SHP77 (cell line): Measurements from ENCODE around the gene PNMA1.
A peak's percentile ranks its signal among the peaks of the same experiment; 100 is the strongest.

ENCODE experiments used
- DNase-seq, 2 experiments: peaks; one replicate each; lab custom pipeline; 2025; lab: John Stamatoyannopoulos, UW

PNMA1 gene, protein sequence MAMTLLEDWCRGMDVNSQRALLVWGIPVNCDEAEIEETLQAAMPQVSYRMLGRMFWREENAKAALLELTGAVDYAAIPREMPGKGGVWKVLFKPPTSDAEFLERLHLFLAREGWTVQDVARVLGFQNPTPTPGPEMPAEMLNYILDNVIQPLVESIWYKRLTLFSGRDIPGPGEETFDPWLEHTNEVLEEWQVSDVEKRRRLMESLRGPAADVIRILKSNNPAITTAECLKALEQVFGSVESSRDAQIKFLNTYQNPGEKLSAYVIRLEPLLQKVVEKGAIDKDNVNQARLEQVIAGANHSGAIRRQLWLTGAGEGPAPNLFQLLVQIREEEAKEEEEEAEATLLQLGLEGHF

DNA sequence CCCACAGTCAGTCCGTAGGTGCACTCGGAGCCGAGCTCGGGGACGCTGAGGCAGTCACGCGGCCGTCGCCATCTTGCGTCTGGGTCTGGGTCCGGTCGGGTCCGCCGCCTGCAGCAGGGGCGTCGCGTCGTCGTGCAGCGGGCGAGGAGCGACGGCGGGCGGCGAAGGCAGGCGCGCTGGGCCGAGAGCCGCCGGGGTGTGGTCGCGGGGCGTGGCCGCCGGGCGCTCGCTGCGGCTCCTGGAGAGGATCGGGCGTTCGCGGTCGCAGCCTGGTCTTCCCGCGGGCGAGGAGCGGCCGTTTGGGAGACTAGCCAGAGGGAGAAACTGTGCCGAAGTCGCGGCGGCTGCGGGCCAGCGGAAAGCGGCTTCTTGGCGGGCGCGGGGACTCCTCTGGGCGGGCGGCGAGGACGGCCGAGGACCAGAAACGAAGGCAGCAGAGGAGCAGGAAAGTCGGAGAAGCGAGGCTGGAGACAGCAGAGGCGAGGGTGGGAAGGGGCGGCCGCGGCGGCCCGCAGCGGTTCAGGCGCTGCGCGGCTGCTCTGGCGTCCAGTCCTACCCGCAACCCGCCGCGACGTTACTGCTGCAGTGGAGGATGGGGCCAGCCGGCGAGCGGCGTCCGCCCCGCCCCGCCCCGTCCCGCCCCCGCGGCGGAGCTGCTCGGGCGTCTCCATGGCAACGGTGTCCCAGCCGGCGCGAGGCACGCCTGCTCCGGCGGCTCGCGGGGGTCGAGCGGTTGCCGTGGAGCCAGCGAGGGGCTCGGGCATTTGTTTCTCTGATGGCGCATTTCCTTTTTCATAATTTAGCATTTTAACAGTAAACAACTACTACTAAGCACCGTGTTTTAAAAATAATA lies at the start of gene PNMA1:
Gene PNMA1, minus strand, starts transcription at position 582 of the 853 bp plus-strand sequence. CDS start 745 bp downstream, outside the sequence.
- peak; percentile 61 to 85 for DNase-seq

DNA sequence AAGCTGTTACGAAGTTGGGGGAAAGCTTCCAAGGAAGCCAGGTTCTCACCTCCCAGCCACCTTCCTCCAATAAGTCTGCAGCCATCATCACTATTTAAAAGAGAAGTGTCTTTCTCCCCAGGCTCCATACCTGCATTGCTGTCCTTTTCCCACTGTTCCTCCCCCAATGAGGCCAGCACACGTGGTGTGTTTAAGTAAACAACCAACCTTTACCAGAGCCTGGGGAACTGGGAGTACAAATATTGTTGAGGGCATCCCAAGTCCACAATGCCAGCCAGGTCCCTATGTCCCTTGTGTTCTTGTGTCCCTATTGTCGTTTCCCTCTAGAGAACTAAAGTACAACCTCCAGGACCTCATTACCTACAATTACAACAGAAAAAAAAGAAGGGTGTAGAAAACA lies 49.2 kb upstream of the PNMA1 start:
- DNase-seq, result peak in 1 of 2 experiments; percentile 53

DNA sequence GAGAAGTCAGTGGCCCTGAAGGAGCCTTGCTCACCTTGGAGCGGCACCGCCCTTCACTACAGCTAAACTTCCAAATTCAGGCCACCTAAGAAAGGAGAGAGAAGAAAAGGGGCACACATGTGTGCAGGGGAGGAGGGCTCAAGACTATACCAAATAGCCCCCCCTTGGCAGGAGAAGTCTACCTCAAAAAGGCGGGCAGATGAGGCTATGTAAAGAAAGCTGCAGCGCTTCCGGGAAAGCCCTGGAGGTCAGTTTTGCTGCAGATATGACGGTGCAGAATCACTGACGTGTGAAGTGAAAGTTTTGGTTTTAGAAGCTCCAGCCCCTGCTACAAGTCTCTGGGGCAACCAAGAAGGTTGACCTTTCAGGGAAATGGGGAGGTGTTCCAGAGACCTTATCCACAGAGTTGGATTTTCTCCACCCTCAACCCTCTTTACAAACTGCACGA lies 48.2 kb upstream of the PNMA1 start:
- peak; percentile 51 to 66 for DNase-seq

DNA sequence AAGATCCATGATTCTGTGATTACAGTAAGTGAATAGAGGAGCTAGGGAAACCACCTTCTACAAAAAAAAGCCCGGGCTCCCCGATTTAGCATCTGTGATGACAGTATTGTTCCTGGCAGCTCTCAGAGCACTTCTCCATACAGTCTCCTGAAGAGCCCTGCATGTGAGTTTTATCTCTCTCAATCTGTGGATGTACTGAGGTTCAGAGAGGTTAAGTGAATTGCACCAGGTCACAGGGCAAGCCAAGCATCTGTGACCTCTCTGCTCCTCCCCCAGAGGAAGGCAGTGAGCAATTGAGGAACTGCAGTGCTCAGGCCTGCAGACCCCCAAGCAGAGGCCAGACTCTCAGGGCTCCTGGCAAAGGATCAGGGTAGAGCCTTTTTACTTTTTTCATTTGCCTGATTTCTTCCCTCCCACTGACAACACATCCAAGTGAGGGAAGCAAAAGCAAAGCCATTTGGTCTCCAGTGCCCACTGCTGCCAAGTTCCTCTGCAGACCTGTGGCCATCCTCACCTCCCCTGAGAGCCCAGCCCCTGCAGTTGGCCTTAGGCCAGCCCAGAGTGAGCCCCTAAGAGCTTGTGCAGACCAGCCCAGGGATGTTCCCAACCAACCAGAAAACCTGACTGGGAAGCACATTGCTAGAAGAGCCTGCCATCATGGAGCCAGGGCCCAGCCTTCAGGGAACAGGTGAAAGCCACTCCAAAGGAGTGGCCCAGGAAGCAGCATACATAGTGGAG lies 47.6 kb upstream of the PNMA1 start:
- DNase-seq, result peak in 1 of 2 experiments; percentile 51

DNA sequence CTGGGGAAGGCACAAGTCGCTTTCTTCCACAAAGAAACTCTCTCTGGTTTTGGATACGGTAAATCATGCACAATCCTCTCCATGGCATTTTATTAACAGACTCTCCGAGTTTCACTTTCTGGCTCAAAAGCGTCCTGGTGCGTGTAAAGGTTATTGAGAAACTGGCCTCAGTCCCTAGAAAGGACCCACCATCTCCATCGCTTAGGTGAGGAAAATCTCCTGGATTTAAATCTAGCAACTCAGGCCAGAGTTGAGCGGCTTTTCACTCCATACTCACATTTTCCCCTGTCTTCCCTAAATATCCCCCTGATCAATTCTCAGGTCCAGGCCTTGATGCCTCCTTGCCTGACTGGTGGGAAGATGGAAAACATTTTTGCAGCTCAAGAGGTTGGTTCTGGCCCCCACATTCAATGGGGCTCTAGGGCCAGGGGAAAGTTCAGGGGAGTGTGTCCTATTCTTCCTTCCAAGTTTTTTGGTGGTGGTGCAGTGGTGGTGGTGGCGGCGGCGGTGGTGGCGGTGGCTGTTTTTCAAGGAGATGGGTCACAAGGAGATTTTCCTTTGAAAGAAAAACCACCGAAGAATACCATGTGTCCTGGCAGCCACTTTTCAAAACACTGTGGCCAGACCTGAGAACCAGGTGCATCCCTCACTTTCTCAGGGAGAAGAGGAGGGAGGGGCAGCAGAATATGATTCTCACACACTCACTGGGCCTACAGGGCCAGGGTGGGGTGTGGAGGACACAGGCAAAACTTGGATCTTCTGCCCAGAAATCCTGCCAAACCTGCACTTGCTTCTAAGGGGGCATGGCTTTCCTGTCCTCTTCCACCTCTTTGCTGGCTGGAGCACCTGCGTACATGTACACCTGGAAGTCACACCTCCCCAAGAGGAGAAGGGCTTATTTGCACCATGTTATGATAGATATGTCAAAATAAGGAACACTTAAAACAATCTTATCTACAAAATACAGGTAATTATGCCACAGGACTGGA lies 46.7 kb upstream of the PNMA1 start:
- no peak for DNase-seq

DNA sequence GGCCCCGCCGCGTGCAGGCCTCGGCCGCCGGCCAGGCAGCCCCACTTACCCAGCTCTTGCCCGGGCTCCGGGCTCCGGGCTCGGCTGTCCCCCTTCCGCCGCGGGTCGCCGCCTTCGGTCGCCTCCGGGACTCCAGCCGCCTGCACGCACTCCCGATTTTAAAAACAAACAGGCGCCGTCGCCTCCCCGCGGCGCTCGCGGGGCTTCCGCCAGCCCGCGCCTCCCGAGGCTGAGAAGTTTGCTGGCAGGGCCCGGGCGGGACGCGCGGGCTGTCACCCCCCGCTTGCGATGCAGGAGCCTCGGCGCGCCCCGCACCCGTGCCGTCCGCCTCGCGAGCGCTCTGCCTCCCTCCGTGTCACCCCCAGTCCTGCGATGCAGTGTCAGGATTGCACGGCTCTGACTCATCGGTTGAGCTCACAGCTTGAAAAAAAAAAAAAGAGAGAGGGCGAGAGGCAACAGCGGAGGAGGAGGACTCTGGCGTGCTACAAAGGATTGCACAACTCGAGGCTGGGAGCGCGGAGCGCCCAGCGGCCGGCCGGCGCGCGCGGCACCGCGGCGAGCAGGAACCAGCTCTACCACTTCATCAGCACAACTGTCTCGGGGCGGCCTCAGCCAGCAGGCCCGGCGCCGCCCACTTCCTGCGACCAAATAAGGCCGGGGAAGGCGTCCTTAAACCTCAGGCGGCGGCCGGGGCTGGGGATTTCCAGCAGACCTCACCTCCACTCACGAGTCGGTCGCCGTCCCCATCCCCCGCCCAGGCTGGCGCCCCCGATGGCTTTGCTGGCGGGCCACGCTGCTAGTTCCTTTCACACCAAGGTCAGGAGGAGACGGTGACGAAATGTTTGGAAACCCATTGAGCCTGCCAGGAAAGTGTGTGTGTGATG lies 45.8 kb upstream of the PNMA1 start:
- DNase-seq, result peak; percentile 86 to 94

DNA sequence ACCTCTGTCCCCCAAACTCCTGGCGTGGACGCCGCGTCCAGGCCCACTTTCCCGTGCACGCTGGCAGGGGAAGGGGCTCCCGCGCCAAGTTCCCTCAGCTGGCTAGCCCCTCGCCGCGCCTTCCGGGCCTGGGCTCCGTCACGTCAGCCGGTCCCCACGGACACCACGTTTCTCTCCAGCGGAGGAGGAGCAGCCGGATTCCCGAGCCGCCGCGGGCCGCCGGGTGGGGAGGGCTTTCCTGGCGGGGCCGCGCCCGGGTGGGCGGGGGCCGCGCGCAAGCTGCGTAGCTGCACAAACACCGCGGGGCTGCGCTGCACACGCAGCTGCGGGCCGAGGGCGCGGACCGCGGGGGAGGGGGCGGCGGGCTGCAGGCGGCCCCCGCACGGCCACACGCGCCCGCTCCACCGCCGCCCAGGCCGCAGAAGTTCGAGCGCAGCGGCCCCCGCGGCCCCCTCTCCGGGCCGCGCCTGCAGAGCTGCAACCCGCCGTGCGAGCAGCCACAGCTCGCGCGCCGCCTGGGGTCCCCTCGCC lies 45.1 kb upstream of the PNMA1 start:
- DNase-seq, result peak in 1 of 2 experiments; percentile 24

DNA sequence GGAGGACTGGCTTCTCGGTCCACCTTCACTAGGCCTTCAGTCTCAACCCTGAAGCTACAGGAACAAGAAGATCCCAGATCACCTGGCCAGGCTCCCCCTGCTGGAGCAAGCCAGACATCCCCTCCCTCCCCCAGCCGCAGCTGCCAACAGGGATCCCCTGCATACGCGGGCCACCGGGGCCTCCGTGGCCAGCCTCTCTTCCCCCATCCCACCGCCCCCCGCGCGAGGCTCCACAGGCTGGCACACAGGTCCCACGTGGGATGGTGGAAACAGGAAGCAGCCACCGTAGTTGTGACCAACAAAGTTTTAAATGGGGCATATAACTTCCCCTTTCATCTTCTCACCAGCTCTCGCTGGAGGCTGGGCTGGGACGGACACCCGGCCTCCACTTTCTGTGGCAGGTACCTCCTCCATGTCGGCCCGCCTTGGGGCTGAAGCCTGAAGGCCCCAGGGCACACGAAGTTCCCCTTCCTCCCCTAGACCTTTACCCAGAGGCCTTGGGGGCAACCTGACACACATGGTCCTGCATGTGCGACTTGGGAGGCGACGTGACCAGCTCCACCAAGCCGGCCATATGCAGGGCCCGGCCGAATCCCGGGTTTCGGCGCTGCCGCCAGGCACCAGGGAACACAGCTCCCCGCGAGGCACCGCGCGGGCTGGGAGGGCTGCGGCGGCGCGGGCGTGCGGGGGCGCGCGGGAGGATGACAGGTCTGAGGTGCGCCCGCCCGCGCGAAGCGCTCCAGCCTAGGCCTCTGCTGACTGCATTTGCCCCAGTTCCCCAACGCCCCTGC lies 44.4 kb upstream of the PNMA1 start:
- DNase-seq, result peak; percentile 67 to 77

DNA sequence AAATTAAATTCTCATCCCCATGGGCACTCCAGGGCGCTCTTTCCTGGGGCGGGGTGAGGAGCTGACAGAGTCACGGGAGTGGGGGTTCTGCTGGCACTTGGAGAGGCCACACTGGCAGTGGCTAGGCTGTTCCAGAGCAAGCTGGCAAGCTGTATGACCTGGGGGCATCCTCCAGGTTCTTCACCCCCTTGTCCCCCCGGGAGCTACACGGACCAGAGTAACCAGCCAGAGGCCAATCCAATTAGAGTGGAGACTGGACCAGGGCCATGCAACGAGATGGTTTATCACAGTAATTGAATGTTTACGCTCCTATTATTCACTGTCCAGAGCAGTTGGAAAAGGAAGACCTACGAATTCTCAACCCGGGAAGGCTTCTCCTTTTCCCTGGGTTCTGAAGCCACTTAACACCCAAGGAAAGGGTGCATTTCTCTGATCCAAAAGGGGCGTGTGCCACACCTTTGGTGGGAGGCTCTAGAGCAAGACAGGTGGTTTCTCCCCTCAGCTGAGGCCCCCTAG lies 43.8 kb upstream of the PNMA1 start:
- DNase-seq, result no peak

DNA sequence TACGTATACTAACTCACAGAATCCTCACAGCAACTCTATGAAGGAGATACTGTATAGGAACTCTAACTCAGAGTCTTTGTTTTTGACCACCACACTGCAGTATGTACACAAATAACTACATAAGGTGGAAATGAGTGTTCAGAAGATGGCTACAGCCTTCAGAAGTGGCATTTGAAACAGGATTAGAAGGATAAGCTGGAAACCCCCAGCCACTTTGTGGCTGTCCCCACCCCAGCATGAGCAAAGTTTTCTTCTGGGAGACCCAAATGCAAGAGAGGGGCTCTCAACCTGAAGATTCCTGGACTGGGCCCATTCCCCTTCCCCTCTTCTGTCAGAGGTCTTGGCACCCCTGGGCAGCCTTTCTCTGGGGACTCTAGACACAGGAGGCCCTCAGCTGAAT lies 43.2 kb upstream of the PNMA1 start:
- DNase-seq, result no peak

DNA sequence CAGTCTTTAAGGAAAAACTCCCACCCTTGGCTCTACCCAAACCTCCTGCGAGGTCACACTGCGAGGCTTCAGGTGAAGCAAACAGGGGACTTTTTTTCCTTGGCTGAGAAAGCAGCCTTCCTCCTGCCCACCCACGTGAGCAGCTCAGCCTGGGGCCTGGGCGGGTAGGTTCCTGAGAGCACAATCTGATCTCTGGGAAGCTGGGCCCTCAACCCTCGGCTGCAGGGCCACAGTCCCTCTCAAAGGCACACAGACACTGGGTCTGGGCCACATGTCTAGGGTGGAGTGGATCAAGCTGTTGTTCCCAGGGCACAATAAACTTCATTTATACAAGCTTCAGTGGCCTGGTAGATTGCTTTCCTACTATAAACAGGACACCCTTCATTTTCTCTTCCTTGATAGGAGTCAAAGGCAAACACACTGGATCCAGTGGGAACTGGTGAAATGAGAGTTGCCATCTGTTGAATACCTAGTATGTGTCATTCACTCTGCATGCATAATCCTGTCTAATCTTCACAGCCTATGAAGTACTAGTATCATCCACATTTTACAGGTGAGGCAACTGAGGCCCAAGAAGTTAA lies 41.3 kb upstream of the PNMA1 start:
- no peak for DNase-seq

DNA sequence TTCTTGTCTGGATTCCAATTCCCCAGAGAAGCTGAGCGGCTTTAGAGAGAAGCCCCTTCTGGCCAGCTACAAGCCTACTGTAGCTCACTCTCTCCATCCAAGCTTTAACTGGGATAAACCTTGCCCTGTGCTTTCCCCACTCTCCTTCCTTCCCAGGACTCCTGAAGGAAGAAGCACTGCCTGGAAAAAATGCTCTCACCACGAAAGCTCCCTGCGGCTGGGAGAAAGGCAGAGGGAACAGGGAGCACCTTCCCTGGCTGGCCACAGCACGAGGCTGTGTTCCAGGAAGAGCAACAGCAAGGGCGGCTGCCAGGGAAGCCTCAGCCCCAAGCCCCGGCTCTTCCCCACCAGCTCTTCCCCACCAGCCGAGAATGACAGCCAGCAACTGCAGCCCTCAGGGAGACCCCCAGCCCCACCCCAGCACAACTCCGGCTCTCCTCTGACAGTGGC lies 40.8 kb upstream of the PNMA1 start:
- no peak for DNase-seq

DNA sequence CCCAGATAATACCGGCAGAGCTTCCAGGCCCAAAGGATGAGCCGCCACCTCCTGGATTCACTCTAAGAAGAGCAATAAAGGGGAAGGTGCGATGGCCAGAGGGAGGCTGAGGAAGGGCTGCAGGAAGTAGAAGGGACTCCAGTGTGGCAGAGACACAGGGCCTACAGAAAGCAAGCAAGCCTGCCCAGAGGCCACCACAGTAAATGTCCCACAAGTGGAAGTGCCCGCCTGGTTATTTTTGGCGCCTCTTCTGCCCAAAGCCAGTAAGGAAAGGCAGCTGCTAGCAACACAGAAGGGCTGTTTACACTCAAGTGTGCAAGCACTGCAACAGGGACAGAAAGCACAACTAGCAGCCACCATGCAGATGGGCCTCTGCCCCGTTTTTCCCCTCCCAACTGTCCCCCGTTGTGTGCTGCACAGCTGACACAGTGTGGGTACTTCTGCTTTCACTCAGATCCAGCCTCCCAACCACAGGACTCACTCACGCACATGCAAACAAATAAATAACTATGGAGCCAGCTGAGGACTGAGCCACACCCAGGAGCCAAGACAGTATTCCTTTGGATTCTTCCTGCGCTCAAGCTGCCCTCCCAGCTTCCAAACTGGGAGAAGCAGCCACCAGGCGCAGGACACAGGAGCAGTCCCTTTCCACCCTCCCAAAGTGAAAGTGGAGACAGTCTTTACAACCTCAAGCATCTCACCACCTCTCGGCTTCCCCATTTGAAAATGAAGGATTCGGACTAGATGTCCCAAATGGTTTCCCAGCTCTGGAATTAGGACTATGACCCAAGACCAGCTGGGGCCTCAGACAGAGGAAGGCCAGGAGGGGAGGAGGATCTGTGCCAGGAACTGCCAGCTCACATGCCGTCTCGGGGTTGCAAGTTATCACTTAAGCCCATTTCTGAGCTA lies 40.0 kb upstream of the PNMA1 start:
- no peak for DNase-seq

DNA sequence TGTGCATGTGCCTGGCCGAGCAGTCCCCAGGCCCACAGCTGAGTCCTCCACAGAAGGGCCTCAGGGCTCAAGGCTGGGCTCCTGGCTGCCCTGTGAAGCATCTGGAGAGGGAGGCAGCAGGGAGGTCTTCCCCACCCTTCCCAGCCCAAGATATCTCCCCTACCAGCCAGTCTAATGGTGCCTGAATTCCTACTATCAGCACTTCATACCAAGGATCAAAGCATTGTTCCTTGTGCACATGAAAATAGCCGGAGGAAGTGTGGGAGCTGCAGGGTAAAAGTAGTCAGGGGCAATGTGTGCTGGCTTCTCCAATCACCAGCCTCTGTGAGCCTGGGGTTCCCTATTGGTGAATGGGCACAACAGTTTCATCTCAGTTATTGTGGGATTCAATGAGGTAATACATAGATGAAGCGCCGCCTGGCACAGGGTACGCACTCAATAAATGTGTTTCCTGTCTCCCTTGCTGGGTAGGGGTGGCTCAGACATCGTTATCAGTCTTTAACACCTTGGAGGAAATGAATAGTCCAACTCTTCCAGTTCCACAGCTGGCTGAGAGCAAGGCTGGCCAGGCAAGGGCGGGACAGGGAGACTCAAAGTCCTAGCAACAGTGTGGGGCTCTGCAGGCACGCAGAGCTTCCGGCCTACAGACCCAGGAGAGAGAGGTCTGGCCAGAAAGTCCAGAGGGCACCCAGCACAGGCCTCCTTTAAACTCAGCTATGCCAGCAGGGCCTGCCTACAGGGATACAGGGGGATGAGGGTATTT lies 39.1 kb upstream of the PNMA1 start:
- DNase-seq, result no peak

DNA sequence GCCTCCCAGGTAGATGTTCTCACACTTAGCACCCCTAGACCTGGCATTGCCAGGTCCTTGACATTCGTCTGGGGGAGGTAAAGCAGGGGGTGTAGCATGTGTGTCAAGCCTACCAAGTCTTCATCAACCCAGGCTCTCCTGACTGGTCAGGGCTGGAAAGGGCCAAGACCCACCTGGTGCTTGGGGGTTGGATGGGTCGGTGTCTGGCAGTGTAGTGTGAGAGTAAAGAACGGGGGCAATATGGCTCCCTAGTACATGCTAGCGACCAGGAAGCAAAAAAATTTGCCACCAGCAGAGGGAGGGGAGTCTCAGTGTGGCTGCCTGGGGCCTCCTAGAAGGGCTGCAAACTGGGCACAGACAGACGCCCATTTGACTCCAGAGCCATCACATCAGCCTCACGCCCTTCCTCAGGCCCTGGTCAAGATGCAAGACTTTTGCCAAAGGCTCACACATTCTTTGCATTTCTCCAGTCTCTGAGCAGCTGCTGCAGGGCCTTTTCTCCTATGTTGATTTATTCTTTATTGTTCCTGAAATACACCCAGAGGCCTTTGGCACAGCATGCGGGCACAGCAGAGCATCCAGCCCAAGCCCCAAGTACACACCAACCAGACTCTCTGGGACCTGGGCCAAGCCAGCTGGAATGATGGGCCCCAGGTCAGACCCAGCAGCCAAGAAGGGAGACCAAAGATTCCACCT lies 38.3 kb upstream of the PNMA1 start:
- peak in 1 of 2 experiments; percentile 40 for DNase-seq
